ENCODE data around the gene RNF38. TPM values are rescaled to one million over a fixed set of nuclear protein-coding genes. Genes with fewer than 3 reads are reported as not detected.
"Not testable (repeated sequence)": the region's sequence is repeated elsewhere in the genome, so short reads cannot be mapped to it uniquely, and the experiment has no call there.

The RNF38 gene
- total RNA-seq, 1 donor from 2014 or later: 31.5 TPM

GRCh38 chr9:36401164-36401740, 1.2 kb upstream of the RNF38 start:
- intact Hi-C loops (cut with micrococcal nuclease): loop anchor here (1.0 to 10.0 kb wide), 5 partner anchors 86 to 1504 kb away; partner anchors contain the start of genes FAM221B, SLC25A51, TMEM8B and ZCCHC7
- peaks cover 5% of the 10 kb centered on the region for H3K36me3 Mint-ChIP-seq (ENCODE audit: low read depth)

GRCh38 chr9:36400332-36401163, 479 bp upstream of the RNF38 start:
- Mint-ChIP-seq H3K4me1 (ENCODE audit: low read depth) (peaks cover 47% of the 10 kb centered on the region), H3K27ac (peak overlapping the region; percentile 97), H3K27me3 (ENCODE audit: insufficient read depth) (no peaks in the 10 kb centered on the region), H3K9me3 (no peaks in the 10 kb centered on the region), H3K36me3 (ENCODE audit: low read depth) (peaks cover 9% of the 10 kb centered on the region), H3K4me3 (peak overlapping the region; percentile 89)
- peak; percentile 86 for DNase-seq (ENCODE audit: low spot score)
- intact Hi-C loops (cut with micrococcal nuclease): loop anchor here (1.0 to 10.0 kb wide), 9 partner anchors 58 to 1504 kb away; partner anchors contain the start of genes CLTA, FAM221B, GNE and MELK

More at GRCh38 chr9:36401164-36401740, 1.2 kb upstream of the RNF38 start:
- peak overlapping the region; percentile 96 for H3K27ac Mint-ChIP-seq
- no peaks in the 10 kb centered on the region for H3K9me3 Mint-ChIP-seq
- H3K4me3 Mint-ChIP-seq: peak overlapping the region; percentile 89
- DNase-seq (ENCODE audit: low spot score): no peak
- H3K27me3 Mint-ChIP-seq (ENCODE audit: insufficient read depth): no peaks in the 10 kb centered on the region
- peaks cover 40% of the 10 kb centered on the region for H3K4me1 Mint-ChIP-seq (ENCODE audit: low read depth)

GRCh38 chr9:36398745-36399144, 1.3 kb downstream of the RNF38 start:
- Mint-ChIP-seq H3K4me1 (ENCODE audit: low read depth) (peaks cover 54% of the 10 kb centered on the region), H3K9me3 (no peaks in the 10 kb centered on the region), H3K27me3 (ENCODE audit: insufficient read depth) (no peaks in the 10 kb centered on the region), H3K27ac (peak overlapping the region; percentile 83), H3K4me3 (peak overlapping the region; percentile 72), H3K36me3 (ENCODE audit: low read depth) (peaks cover 13% of the 10 kb centered on the region)
- intact Hi-C loops (cut with micrococcal nuclease): loop anchor here (2.0 kb wide), 2 partner anchors 16 to 56 kb away; no protein-coding TSS in a partner anchor
- no peak for DNase-seq (ENCODE audit: low spot score)

- peaks cover 51% of the 10 kb centered on the region for H3K4me1 Mint-ChIP-seq (ENCODE audit: low read depth)
- DNase-seq (ENCODE audit: low spot score): no peak
- no peaks in the 10 kb centered on the region for H3K9me3 Mint-ChIP-seq
- intact Hi-C loops (cut with micrococcal nuclease): no loop called here
- no peak overlapping the region for H3K27ac Mint-ChIP-seq
- no peak overlapping the region for H3K4me3 Mint-ChIP-seq
- no peaks in the 10 kb centered on the region for H3K27me3 Mint-ChIP-seq (ENCODE audit: insufficient read depth)
- H3K36me3 Mint-ChIP-seq (ENCODE audit: low read depth): peaks cover 22% of the 10 kb centered on the region
Measured at GRCh38 chr9:36396985-36397384, 3.1 kb downstream of the RNF38 start.

- peaks cover 29% of the 10 kb centered on the region for H3K36me3 Mint-ChIP-seq (ENCODE audit: low read depth)
- H3K27ac Mint-ChIP-seq: no peak overlapping the region
- DNase-seq (ENCODE audit: low spot score): no peak
Measured at GRCh38 chr9:36392489-36392888, 7.6 kb downstream of the RNF38 start.

GRCh38 chr9:36389590-36389989, 10.5 kb downstream of the RNF38 start:
- no peak overlapping the region for H3K4me3 Mint-ChIP-seq
- no peak for DNase-seq (ENCODE audit: low spot score)
- peaks cover 41% of the 10 kb centered on the region for H3K4me1 Mint-ChIP-seq (ENCODE audit: low read depth)
- H3K27ac Mint-ChIP-seq: no peak overlapping the region
- peaks cover 32% of the 10 kb centered on the region for H3K36me3 Mint-ChIP-seq (ENCODE audit: low read depth)
- no peaks in the 10 kb centered on the region for H3K9me3 Mint-ChIP-seq
- intact Hi-C loops (cut with micrococcal nuclease): no loop called here
- no peaks in the 10 kb centered on the region for H3K27me3 Mint-ChIP-seq (ENCODE audit: insufficient read depth)

More at GRCh38 chr9:36392489-36392888, 7.6 kb downstream of the RNF38 start:
- peaks cover 52% of the 10 kb centered on the region for H3K4me1 Mint-ChIP-seq (ENCODE audit: low read depth)
- no peaks in the 10 kb centered on the region for H3K27me3 Mint-ChIP-seq (ENCODE audit: insufficient read depth)
- no peak overlapping the region for H3K4me3 Mint-ChIP-seq
- no peaks in the 10 kb centered on the region for H3K9me3 Mint-ChIP-seq
- intact Hi-C loops (cut with micrococcal nuclease): no loop called here

- H3K4me3 Mint-ChIP-seq: not testable (repeated sequence)
Measured at GRCh38 chr9:36386396-36386965, 13.6 kb downstream of the RNF38 start.

GRCh38 chr9:36382484-36382883, 17.6 kb downstream of the RNF38 start:
- Mint-ChIP-seq H3K36me3 (ENCODE audit: low read depth) (peaks cover 18% of the 10 kb centered on the region), H3K27ac (peak overlapping the region; percentile 65), H3K27me3 (ENCODE audit: insufficient read depth) (no peaks in the 10 kb centered on the region), H3K4me1 (ENCODE audit: low read depth) (peaks cover 39% of the 10 kb centered on the region), H3K9me3 (no peaks in the 10 kb centered on the region), H3K4me3 (no peak overlapping the region)
- DNase-seq (ENCODE audit: low spot score): no peak
- intact Hi-C loops (cut with micrococcal nuclease): loop anchor here (2.0 kb wide), 1 partner anchor 16 kb away; no protein-coding TSS in a partner anchor

More at GRCh38 chr9:36386396-36386965, 13.6 kb downstream of the RNF38 start:
- intact Hi-C loops (cut with micrococcal nuclease); H3K27ac Mint-ChIP-seq; H3K9me3 Mint-ChIP-seq; H3K27me3 Mint-ChIP-seq (ENCODE audit: insufficient read depth); DNase-seq (ENCODE audit: low spot score): not testable (repeated sequence)
- H3K4me1 Mint-ChIP-seq (ENCODE audit: low read depth): peaks cover 55% of the 10 kb centered on the region
- H3K36me3 Mint-ChIP-seq (ENCODE audit: low read depth): peaks cover 27% of the 10 kb centered on the region

GRCh38 chr9:36364577-36364976, 35.5 kb downstream of the RNF38 start:
- no peak overlapping the region for H3K27ac Mint-ChIP-seq
- H3K9me3 Mint-ChIP-seq: no peaks in the 10 kb centered on the region
- DNase-seq (ENCODE audit: low spot score): no peak
- H3K27me3 Mint-ChIP-seq (ENCODE audit: insufficient read depth): no peaks in the 10 kb centered on the region
- H3K4me1 Mint-ChIP-seq (ENCODE audit: low read depth): peaks cover 5% of the 10 kb centered on the region
- H3K36me3 Mint-ChIP-seq (ENCODE audit: low read depth): peaks cover 34% of the 10 kb centered on the region
- intact Hi-C loops (cut with micrococcal nuclease): no loop called here
- H3K4me3 Mint-ChIP-seq: no peak overlapping the region

- H3K4me3 Mint-ChIP-seq: no peak overlapping the region
- no peaks in the 10 kb centered on the region for H3K27me3 Mint-ChIP-seq (ENCODE audit: insufficient read depth)
- H3K4me1 Mint-ChIP-seq (ENCODE audit: low read depth): peaks cover 5% of the 10 kb centered on the region
- H3K9me3 Mint-ChIP-seq: no peaks in the 10 kb centered on the region
- intact Hi-C loops (cut with micrococcal nuclease): no loop called here
- no peak for DNase-seq (ENCODE audit: low spot score)
- no peak overlapping the region for H3K27ac Mint-ChIP-seq
- H3K36me3 Mint-ChIP-seq (ENCODE audit: low read depth): peaks cover 24% of the 10 kb centered on the region
Measured at GRCh38 chr9:36363448-36363847, 36.6 kb downstream of the RNF38 start.

- no peaks in the 10 kb centered on the region for H3K9me3 Mint-ChIP-seq
- no peaks in the 10 kb centered on the region for H3K27me3 Mint-ChIP-seq (ENCODE audit: insufficient read depth)
- intact Hi-C loops (cut with micrococcal nuclease): no loop called here
- H3K27ac Mint-ChIP-seq: no peak overlapping the region
- no peak overlapping the region for H3K4me3 Mint-ChIP-seq
- H3K4me1 Mint-ChIP-seq (ENCODE audit: low read depth): peaks cover 5% of the 10 kb centered on the region
- H3K36me3 Mint-ChIP-seq (ENCODE audit: low read depth): peaks cover 20% of the 10 kb centered on the region
- no peak for DNase-seq (ENCODE audit: low spot score)
Measured at GRCh38 chr9:36358486-36358885, 41.6 kb downstream of the RNF38 start.

- Mint-ChIP-seq H3K4me3 (no peak overlapping the region), H3K27me3 (ENCODE audit: insufficient read depth) (no peaks in the 10 kb centered on the region), H3K4me1 (ENCODE audit: low read depth) (no peaks in the 10 kb centered on the region), H3K36me3 (ENCODE audit: low read depth) (peaks cover 12% of the 10 kb centered on the region), H3K27ac (no peak overlapping the region), H3K9me3 (no peaks in the 10 kb centered on the region)
- DNase-seq (ENCODE audit: low spot score): no peak
- intact Hi-C loops (cut with micrococcal nuclease): no loop called here
Measured at GRCh38 chr9:36357639-36358038, 42.4 kb downstream of the RNF38 start.

GRCh38 chr9:36346569-36346968, 53.5 kb downstream of the RNF38 start:
- no peaks in the 10 kb centered on the region for H3K9me3 Mint-ChIP-seq
- H3K27me3 Mint-ChIP-seq (ENCODE audit: insufficient read depth): no peaks in the 10 kb centered on the region
- peaks cover 12% of the 10 kb centered on the region for H3K4me1 Mint-ChIP-seq (ENCODE audit: low read depth)
- no peak overlapping the region for H3K27ac Mint-ChIP-seq
- H3K4me3 Mint-ChIP-seq: no peak overlapping the region
- intact Hi-C loops (cut with micrococcal nuclease): no loop called here
- peaks cover 41% of the 10 kb centered on the region for H3K36me3 Mint-ChIP-seq (ENCODE audit: low read depth)
- DNase-seq (ENCODE audit: low spot score): no peak

Measured in activated T-helper 1 cell treated with anti-CD3 and anti-CD28 coated beads, Interleukin-12 subunit alpha, Interleukin-12 subunit beta, Interleukin-2, Interleukin-4 antibody, amounts not matched to agents 30 ng/mL and 10 ng/mL and 1 ng/mL, durations not matched to agents 14 hours and 24 hours and 36 hours (primary cell).